GM18505 (cell line): Measurements from ENCODE around the gene TMEM79.
"Not testable (repeated sequence)": the region's sequence is repeated elsewhere in the genome, so short reads cannot be mapped to it uniquely, and the experiment has no call there.

ENCODE experiments used
- ATAC-seq: cut with Tn5 transposase; IDR thresholded peaks from one replicate; pipeline ENCODE4 v1.9.1; 2021; ENCODE audit not compliant: unreplicated experiment
- POLR2A ChIP-seq: IDR thresholded peaks from 4 replicates; pipeline ENCODE4 v1.6.1; 2011; ENCODE audit warnings: borderline replicate concordance; ENCODE audit not compliant: insufficient read depth, insufficient read length; ENCODE audit errors: extremely low read depth

TMEM79 gene

GRCh38 chr1:156303241-156303640, 19.1 kb downstream of the TMEM79 start:
- no peak for ATAC-seq
- TF ChIP-seq POLR2A = no peak

GRCh38 chr1:156305215-156305614, 21.1 kb downstream of the TMEM79 start:
- no peak for ATAC-seq

DNA sequence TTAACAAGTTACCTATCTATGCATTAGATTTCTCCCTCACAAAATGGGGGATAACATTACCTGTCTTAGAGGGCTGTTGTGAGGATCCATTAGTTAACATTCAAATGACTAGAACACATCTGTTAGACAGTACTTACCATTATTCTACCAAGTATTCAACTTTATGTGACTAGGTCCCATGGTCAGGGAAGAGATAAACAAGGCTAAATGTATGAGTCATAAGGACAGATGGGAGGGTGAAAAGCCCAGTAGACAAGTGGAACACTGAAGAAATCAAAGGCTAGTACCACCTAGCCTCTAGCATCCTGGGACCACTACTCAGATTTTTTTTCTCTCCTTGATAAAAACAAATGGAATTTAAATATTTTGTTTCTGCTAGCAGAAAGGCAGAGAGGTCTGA, 24.0 kb downstream of the TMEM79 start:
- no peak for ATAC-seq
- TF ChIP-seq POLR2A = no peak

More at GRCh38 chr1:156305215-156305614, 21.1 kb downstream of the TMEM79 start:
- no peak for TF ChIP-seq POLR2A

- no peak for ATAC-seq
- no peak for TF ChIP-seq POLR2A
Observed at GRCh38 chr1:156310962-156311361, 26.8 kb downstream of the TMEM79 start.

DNA sequence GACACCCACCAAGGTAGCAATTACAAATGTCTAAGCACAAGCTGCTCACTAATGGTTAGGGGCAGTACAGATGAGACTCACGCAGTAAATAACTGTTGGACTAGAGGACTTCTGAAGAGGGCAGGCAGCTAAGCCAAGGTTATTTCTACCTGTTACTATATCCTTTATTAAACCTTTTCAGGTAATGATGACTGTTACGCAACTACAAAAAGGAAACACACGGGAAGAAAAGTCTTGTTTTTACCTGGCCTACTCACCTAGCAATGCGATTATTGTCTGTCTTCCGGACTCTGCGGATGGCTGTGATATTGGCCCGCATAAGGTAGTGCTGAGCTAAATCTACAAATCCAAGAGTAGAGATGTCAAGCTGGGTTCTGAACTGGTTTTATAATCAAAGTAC, 32.8 kb downstream of the TMEM79 start:
- no peak for ATAC-seq
- no peak for TF ChIP-seq POLR2A

DNA sequence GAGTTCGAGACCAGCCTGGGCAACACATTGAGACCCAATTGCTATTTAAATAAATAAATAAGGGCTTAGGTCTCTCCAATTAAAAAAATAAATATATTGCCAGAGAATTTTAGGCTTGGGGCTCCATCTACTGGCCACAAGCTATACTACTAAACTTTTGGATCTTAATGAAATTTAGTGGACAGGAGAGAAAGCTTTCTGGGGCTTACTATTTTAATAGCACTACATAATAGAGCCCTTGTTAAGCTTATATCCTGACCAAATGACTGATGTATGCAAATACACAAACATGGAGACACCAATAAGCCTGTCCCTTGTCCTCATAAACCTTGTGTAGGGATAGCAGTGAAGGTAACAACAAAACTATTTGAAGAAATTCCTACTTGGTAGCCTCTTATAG, 35.5 kb downstream of the TMEM79 start:
- TF ChIP-seq POLR2A = no peak
- ATAC-seq = no peak

DNA sequence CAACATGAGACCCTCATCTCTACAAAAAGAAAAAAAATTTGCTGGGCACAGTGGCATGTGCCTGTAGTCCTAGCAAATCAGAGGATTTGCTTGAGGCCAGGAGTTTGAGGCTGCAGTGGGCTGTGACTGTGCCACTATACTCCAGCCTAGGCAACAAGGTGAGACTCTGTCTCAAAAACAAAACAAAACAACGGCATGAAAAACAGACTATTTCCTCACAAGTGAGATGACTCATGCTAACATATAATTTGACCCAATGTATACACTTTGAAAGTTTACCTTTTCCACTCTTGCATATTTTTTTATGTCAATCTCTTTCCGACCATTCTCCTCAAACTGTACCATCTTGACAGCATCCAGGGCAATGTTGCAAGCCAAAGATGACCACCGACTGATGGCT, 36.4 kb downstream of the TMEM79 start:
- TF ChIP-seq POLR2A = no peak
- no peak for ATAC-seq

DNA sequence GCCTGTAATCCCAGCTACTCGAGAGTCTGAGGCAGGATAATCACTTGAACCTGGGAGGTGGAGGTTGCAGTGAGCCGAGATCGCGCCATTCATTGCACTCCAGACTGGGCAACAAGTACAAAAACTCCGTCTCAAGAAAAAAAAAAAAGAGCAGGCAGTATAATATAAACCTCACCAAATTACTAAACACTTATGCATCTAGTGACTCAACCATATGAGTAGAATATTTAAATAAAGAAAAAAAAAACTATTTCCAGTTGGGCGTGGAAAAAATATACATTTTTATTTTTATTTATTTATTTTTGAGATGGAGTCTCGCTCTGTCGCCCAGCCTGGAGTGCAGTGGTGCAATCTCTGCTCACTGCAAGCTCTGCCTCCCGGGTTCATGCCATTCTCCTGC, 39.1 kb downstream of the TMEM79 start:
- ATAC-seq = not testable (repeated sequence)

DNA sequence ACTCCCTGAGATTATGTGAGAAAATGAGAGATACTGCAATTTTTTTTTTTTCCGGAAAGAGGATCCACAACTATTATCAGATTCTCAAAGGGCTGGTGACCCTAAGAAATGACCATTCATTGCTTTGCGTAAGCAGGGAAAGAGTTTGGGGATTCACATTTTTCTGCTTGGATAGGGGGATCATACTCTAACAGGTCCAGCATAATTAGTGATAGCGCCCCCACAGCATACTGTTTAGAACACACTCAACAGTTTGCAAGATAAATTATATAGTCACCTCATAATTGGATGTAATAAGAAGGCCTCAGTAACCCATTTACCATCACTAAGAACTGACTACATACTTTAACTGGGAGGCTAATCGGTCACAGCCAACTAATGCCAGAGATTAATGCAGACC, 52.1 kb downstream of the TMEM79 start:
- no peak for ATAC-seq
- TF ChIP-seq POLR2A = no peak

DNA sequence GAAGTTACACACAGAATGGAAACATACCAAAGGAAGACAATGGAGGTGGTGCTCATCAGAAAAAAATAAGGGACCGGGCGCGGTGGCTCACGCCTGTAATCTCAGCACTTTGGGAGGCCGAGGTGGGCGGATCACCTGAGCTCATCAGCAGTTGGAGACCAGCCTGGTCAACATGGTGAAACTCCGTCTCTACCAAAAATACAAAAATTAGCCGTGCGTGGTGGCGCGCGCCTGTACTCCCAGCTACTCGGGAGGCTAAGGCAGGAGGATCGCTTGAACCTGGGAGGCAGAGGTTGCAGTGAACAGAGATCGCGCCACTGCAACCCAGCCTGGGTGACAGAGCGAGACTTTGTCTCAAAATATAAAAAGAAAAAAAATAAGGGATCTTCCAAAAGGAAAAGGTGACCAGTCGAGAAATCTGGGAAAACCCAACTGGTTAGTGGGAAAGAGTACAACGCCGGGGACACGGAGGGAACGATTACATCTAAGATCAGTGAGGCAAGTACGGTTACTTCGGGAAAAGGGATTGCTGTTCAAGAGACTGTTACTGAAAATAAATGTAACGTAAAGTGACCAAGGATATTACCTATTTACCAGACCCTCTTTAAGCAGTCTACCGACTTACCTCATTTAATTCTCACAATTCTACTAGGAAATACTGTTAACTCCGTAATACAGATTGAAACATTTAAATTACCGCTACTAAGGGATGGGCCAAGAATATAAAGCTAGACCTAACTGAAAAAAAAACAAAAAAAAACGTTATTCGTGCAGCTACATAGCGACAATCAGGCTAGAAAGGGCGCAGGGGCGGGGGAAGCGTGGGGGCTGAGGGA, 53.1 kb downstream of the TMEM79 start:
- no peak for TF ChIP-seq POLR2A
- no peak for ATAC-seq

- peak; percentile 1 for ATAC-seq
- TF ChIP-seq POLR2A = no peak
Observed at GRCh38 chr1:156337888-156338179, 53.7 kb downstream of the TMEM79 start.

- ATAC-seq = peak; percentile 87
- peak; percentile 93 for TF ChIP-seq POLR2A
Observed at GRCh38 chr1:156338180-156338976, 54.3 kb downstream of the TMEM79 start, which contains the start of the genes CCT3 and TSACC. Gene CCT3, minus strand, starts transcription at chr1:156338292. Its CDS starts 108 bp downstream, at chr1:156338184. Gene TSACC, plus strand, starts transcription at chr1:156338526. Its CDS starts 1,232 bp downstream, at chr1:156339758.
